Measurements from ENCODE around the gene HSPB1. TPM values are rescaled to one million over a fixed set of nuclear protein-coding genes. Genes with fewer than 3 reads are reported as not detected.

The HSPB1 gene
- total RNA-seq, 4 donors from 2014 or later = 59.0 to 139 (median 88.3) TPM

GRCh38 chr7:76340617-76341131, 38.2 kb downstream of the HSPB1 start:
- no peak for DNase-seq
- TF ChIP-seq POLR2A (IDR thresholded peaks at IDR 0.05) (no peak), CTCF (IDR thresholded peaks at IDR 0.05) (no peak)
- peaks cover 0 to 4% (median 0%) of the 10 kb centered on the region in 4 donors for H3K4me1 ChIP-seq
- H3K36me3 ChIP-seq = peaks cover 0 to 38% (median 0%) of the 10 kb centered on the region in 3 donors
- H3K27me3 ChIP-seq = no peaks in the 10 kb centered on the region
- H3K9me3 ChIP-seq = no peaks in the 10 kb centered on the region
- H3K4me3 ChIP-seq = no peak overlapping the region
- H3K27ac ChIP-seq = no peak overlapping the region

GRCh38 chr7:76342222-76342621, 39.7 kb downstream of the HSPB1 start:
- no peak overlapping the region for H3K27ac ChIP-seq
- peaks cover 0 to 16% (median 3%) of the 10 kb centered on the region in 4 donors for H3K4me1 ChIP-seq
- no peak overlapping the region for H3K4me3 ChIP-seq
- no peak for TF ChIP-seq CTCF (IDR thresholded peaks at IDR 0.05)
- no peak for TF ChIP-seq POLR2A (IDR thresholded peaks at IDR 0.05)
- peaks cover 0 to 50% (median 0%) of the 10 kb centered on the region in 3 donors for H3K36me3 ChIP-seq
- no peaks in the 10 kb centered on the region for H3K9me3 ChIP-seq
- no peak for DNase-seq
- H3K27me3 ChIP-seq = no peaks in the 10 kb centered on the region

GRCh38 chr7:76343294-76343930, 40.9 kb downstream of the HSPB1 start:
- H3K27ac ChIP-seq = no peak overlapping the region
- TF ChIP-seq CTCF (IDR thresholded peaks at IDR 0.05) = no peak
- no peak for TF ChIP-seq POLR2A (IDR thresholded peaks at IDR 0.05)
- peaks cover 0 to 56% (median 0%) of the 10 kb centered on the region in 3 donors for H3K36me3 ChIP-seq
- DNase-seq = no peak
- peaks cover 0 to 21% (median 3%) of the 10 kb centered on the region in 4 donors for H3K4me1 ChIP-seq
- no peaks in the 10 kb centered on the region for H3K9me3 ChIP-seq
- no peaks in the 10 kb centered on the region for H3K27me3 ChIP-seq
- H3K4me3 ChIP-seq = no peak overlapping the region

- H3K27me3 ChIP-seq = no peaks in the 10 kb centered on the region
- H3K9me3 ChIP-seq = no peaks in the 10 kb centered on the region
- H3K4me3 ChIP-seq = no peak overlapping the region
- DNase-seq = no peak
- peaks cover 0 to 21% (median 3%) of the 10 kb centered on the region in 4 donors for H3K4me1 ChIP-seq
- H3K27ac ChIP-seq = no peak overlapping the region
- no peak for TF ChIP-seq CTCF (IDR thresholded peaks at IDR 0.05)
- no peak for TF ChIP-seq POLR2A (IDR thresholded peaks at IDR 0.05)
- peaks cover 0 to 56% (median 0%) of the 10 kb centered on the region in 3 donors for H3K36me3 ChIP-seq
Observed at GRCh38 chr7:76343931-76344321, 41.5 kb downstream of the HSPB1 start.

- no peak for TF ChIP-seq CTCF (IDR thresholded peaks at IDR 0.05)
- peak in 1 of 2 donors; percentile 70 for TF ChIP-seq POLR2A (IDR thresholded peaks at IDR 0.05)
- H3K9me3 ChIP-seq = no peaks in the 10 kb centered on the region
- peaks cover 0 to 64% (median 0%) of the 10 kb centered on the region in 3 donors for H3K36me3 ChIP-seq
- no peaks in the 10 kb centered on the region for H3K27me3 ChIP-seq
- no peak overlapping the region for H3K4me3 ChIP-seq
- H3K27ac ChIP-seq = peak overlapping the region in 3 of 4 donors; percentile 63 to 92 (median 77)
- H3K4me1 ChIP-seq = peaks cover 0 to 21% (median 3%) of the 10 kb centered on the region in 4 donors
- peak in 1 of 3 donors; percentile 78 for DNase-seq
Observed at GRCh38 chr7:76346097-76346496, 43.6 kb downstream of the HSPB1 start.
